H1 (cell line): Measurements from ENCODE around the gene MVD. TPM values are rescaled to one million over a fixed set of nuclear protein-coding genes. Genes with fewer than 3 reads are reported as not detected.

Experiments
- CTBP2 ChIP-seq: IDR thresholded peaks from 2 replicates; pipeline ENCODE4 v1.7.0; 2011; ENCODE audit warnings: borderline replicate concordance, mild to moderate bottlenecking, moderate library complexity, mixed read lengths, low read length; ENCODE audit not compliant: insufficient read depth, insufficient read length
- EP300 ChIP-seq, 2 experiments: IDR thresholded peaks; 1 replicate in 1 of 2; 2 replicates in 1 of 2; pipeline ENCODE4 v1.6.1; 2011 to 2012; ENCODE audit warnings: low read depth in 2 of 2, low read length in 2 of 2, mild to moderate bottlenecking in 2 of 2, borderline replicate concordance in 1 of 2, inconsistent platforms in 1 of 2, moderate library complexity in 1 of 2
- KDM1A ChIP-seq: fragments of 200-600, 300-600 bp; sonication (generic); IDR thresholded peaks from 2 replicates; pipeline ENCODE4 v1.7.1; 2016; ENCODE audit warnings: mild to moderate bottlenecking, low read length, borderline replicate concordance
- KDM4A ChIP-seq: IDR thresholded peaks from one replicate; pipeline ENCODE4 v1.7.1; 2012; ENCODE audit warnings: low read depth, mild to moderate bottlenecking, moderate library complexity, low read length, inconsistent platforms; ENCODE audit not compliant: severe bottlenecking
- RFX5 ChIP-seq: IDR thresholded peaks from 2 replicates; pipeline ENCODE4 v1.6.1; 2011; ENCODE audit warnings: low read depth, low read length, improper control_type of control experiment, borderline replicate concordance
- polyA plus RNA-seq, 7 experiments: library from polyadenylated mRNA; depleted of rRNA in 3 of 7; stranded (reverse) in 5 of 7; unstranded in 2 of 7; fragments of >200 nt in 5 of 7; fragments of 200-250 nt in 2 of 7; gene quantifications; 1 replicate in 5 of 7; 2 replicates in 1 of 7; 4 replicates in 1 of 7; pipeline versions ENCODE4 v1.2.1 to v1.2.3, GENCODE V29; 2011 to 2013; ENCODE audit warnings: missing spikeins in 2 of 7, mixed read lengths in 2 of 7
- total RNA-seq: library from RNA; stranded (reverse); fragmentation: NEBNext Ultra II Directional; extraction: Animal tissue kit (Norgen Biotek cat#: 25700); gene quantifications from 2 replicates; pipeline ENCODE4 v1.2.1, GENCODE V29; 2021
- TF ChIP-seq, protein P1 (sequence below): IDR thresholded peaks from 2 replicates; pipeline ENCODE4 v1.6.1; 2012; ENCODE audit warnings: inconsistent platforms

MVD gene
- total and polyA plus RNA-seq, 2 of the 8 experiments (the other 6 are each of a cell fraction or from before 2014, with no cell fraction given) = 47.2 to 77.3 TPM

DNA sequence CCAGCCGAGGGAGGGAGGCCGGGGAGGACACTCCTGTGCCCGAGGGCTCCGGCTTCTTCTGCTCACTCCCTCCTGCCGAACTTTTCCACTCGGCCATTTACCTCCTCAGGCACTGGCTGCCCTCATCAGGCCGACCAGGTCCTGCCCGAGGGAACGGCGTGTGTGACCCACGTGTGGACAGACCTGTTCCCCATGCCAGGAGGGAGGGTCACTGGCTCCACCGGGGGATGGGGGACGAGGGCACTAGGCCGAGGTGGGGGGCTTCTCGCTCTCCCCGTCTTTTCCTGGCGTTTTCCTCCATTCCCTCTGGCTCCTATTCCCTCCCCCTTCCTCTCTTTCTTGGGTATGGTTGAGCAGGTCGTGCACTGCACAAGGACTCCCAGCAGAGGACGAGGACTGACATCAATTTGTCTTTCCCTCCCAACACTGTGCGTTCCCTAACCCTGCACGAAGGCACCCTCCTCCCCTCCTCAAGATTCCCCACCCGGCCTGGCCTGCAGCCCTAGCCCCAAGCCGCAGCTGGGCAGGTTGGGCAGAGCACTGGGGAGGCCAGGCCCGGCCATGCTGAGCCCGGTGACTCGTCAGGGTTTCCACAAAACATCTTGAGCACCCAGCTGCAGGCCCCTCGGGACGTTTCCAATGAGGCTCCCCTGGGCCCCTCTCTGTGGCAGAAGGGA, 27.8 kb downstream of the MVD start (continued):
- TF ChIP-seq CTBP2 (no peak), RFX5 (no peak), KDM1A (peak; percentile 49; the same call in 1 of the 2 replicates), KDM4A (no peak), EP300 (IDR thresholded peaks at IDR 0.05; ENCODE audit: borderline replicate concordance in 1 of 2, low read depth in 2 of 2, low read length in 2 of 2) (no peak)
- TF ChIP-seq, protein P1, sequence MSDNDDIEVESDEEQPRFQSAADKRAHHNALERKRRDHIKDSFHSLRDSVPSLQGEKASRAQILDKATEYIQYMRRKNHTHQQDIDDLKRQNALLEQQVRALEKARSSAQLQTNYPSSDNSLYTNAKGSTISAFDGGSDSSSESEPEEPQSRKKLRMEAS = peak; percentile 47; the same call in 1 of the 2 replicates
